Lung (tissue), 12 donors: ENCODE measurements around the gene SLC41A2. TPM values are rescaled to one million over a fixed set of nuclear protein-coding genes. Genes with fewer than 3 reads are reported as not detected.

ENCODE experiments used
- ATAC-seq: fragments of 200-7000 bp; cut with Tn5 transposase; one replicate; pipeline ENCODE4 v1.9.1; 2020; ENCODE audit warnings: moderate number of reproducible peaks; ENCODE audit not compliant: insufficient read depth, low FRiP score
- DNase-seq, 3 donors: peaks; one replicate each; pipeline ENCODE4 v3.0.0-alpha.2; 2013 to 2017
- H3K27ac ChIP-seq, 2 donors: one replicate each; pipeline ENCODE4 v1.5.1; 2013; ENCODE audit warnings: mild to moderate bottlenecking in 2 of 2, moderate library complexity in 2 of 2, control low read depth in 1 of 2, inconsistent platforms in 1 of 2, low read depth in 1 of 2, low read length in 1 of 2
- H3K27me3 ChIP-seq, 3 donors: one replicate each; pipeline ENCODE4 v1.5.1; 2013; ENCODE audit warnings: low read length in 2 of 3; ENCODE audit not compliant: control insufficient read depth in 3 of 3, insufficient read depth in 3 of 3
- H3K36me3 ChIP-seq, 4 donors: one replicate each; pipeline ENCODE4 v1.5.1; 2013; ENCODE audit warnings: low read length in 4 of 4, mild to moderate bottlenecking in 1 of 4, moderate library complexity in 1 of 4; ENCODE audit not compliant: control insufficient read depth in 4 of 4, insufficient read depth in 4 of 4
- H3K4me1 ChIP-seq, 5 donors: one replicate each; pipeline ENCODE4 v1.5.1; 2013; ENCODE audit warnings: low read length in 5 of 5, mild to moderate bottlenecking in 2 of 5, moderate library complexity in 1 of 5; ENCODE audit not compliant: control insufficient read depth in 5 of 5, insufficient read depth in 5 of 5
- H3K4me3 ChIP-seq: one replicate; pipeline ENCODE4 v1.5.1; 2013; ENCODE audit warnings: mild to moderate bottlenecking, control low read depth, moderate library complexity
- H3K9ac ChIP-seq, 2 donors: one replicate each; pipeline ENCODE4 v1.5.1; 2013; ENCODE audit warnings: low read length in 2 of 2, control low read depth in 1 of 2; ENCODE audit not compliant: insufficient read depth in 1 of 2
- H3K9me3 ChIP-seq, 4 donors: one replicate each; pipeline ENCODE4 v1.5.1; 2013; ENCODE audit warnings: low read length in 3 of 4, mild to moderate bottlenecking in 1 of 4, moderate library complexity in 1 of 4; ENCODE audit not compliant: control insufficient read depth in 4 of 4, insufficient read depth in 3 of 4
- CTCF ChIP-seq: IDR thresholded peaks from 2 replicates; pipeline ENCODE4 v1.5.1; 2012; ENCODE audit warnings: mild to moderate bottlenecking; ENCODE audit errors: control extremely low read depth, extremely low read depth
- WGBS, 2 donors: extraction: QIAGEN DNeasy Blood & Tissue Kit; methylation state at CpG; one replicate each; pipeline ENCODE4 v1.1.7; 2013; 5-methylcytosine and 5-hydroxymethylcytosine counted together
- polyA plus RNA-seq, 2 donors: library from polyadenylated mRNA; stranded (reverse); fragments of 200-250 nt; gene quantifications; one replicate each; pipeline ENCODE4 v1.2.1, GENCODE V29; 2013
- total RNA-seq, 2 donors: library from RNA; depleted of rRNA in 1 of 2; stranded (reverse); fragments of >200 nt in 1 of 2; gene quantifications; one replicate each; pipeline ENCODE4 v1.2.1, GENCODE V29; 2014 to 2021
- donor health status: control.
- donor health status: control.
- donor health status: Bipolar disorder and iron deficiency.
- donor health status: healthy.
- donor health status: DM: yes; HTN: yes; CAD: no.

SLC41A2 gene
- total and polyA plus RNA-seq, 4 donors: 6.2 to 64.7 (median 24.7) TPM

DNA sequence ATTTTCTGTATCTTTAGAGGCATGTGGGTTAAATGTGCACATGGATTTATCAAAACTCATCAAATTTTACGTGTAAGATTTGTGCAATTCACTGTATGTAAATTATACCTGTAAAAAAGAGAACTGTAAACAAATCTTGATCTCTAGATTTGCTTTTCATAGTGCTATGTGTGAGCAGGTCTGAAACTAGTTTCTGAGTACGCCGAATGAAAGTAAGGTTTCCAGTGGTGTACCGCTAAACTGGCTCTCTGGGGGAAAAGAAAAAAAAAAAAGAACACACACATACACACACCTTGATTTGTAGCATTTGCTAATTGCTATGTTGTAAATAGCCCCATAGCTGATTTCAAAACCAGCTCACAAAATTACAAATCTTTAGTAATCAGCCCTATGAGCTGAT is 8.6 kb upstream of the SLC41A2 start:
- Histone ChIP-seq H3K27ac (no peak overlapping the region), H3K36me3 (no peaks in the 10 kb centered on the region), H3K27me3 (peaks cover 0 to 10% (median 3%) of the 10 kb centered on the region in 3 donors), H3K4me3 (no peak overlapping the region), H3K9ac (no peak overlapping the region), H3K4me1 (peaks cover 0 to 3% (median 0%) of the 10 kb centered on the region in 5 donors), H3K9me3 (no peaks in the 10 kb centered on the region)
- 90 to 92% methylated on average over 4 of the region's 4 CpGs for WGBS, 2 donors
- TF ChIP-seq CTCF: no peak
- DNase-seq (no peak), ATAC-seq (no peak)

GRCh38 chr12:104964856-104965205 is 6.7 kb upstream of the SLC41A2 start:
- TF ChIP-seq CTCF: no peak
- H3K27ac ChIP-seq: no peak overlapping the region
- DNase-seq (no peak), ATAC-seq (no peak)
- no peaks in the 10 kb centered on the region for H3K9me3 ChIP-seq
- no peaks in the 10 kb centered on the region for H3K36me3 ChIP-seq
- peaks cover 0 to 8% (median 0%) of the 10 kb centered on the region in 5 donors for H3K4me1 ChIP-seq
- no peak overlapping the region for H3K9ac ChIP-seq
- WGBS, 2 donors: 64 to 80% methylated on average over 2 of the region's 2 CpGs
- peaks cover 0 to 13% (median 3%) of the 10 kb centered on the region in 3 donors for H3K27me3 ChIP-seq
- no peak overlapping the region for H3K4me3 ChIP-seq

DNA sequence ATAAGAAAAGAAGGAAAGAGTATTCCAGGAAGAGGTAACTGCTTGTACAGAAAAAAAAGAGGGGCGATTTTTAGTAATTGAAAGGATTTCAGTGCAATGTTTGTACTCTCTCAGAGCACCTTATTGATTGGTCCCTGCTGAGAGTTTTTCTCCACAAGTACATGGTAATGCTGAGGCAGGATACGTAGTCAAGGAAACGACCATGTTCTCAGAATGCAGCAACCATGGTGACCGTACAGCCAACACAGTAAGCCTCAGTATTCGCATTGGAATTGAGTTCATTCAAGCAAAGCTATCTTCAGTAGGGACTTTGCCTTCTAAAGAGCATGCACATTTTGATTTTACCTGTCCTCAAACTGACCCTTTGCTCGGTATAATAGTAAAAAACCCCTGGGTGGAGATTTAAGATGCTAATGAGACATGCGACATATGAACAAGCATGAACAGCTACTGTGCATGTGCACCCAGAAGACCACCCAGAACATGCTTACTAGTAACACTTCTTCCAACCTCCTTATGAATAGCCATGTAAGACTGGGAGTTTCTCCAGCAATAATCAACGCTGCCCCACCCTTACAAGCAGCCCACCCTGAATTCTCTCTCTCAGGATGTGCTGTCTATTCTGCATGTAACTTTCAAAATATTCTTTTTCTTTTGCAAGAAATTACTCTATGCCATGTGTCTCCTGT is 6.2 kb upstream of the SLC41A2 start:
- ATAC-seq: no peak

More for the DNA sequence above, 6.2 kb upstream of the SLC41A2 start:
- no peak overlapping the region for H3K9ac ChIP-seq
- H3K27me3 ChIP-seq: peaks cover 0 to 13% (median 3%) of the 10 kb centered on the region in 3 donors
- H3K4me1 ChIP-seq: peaks cover 0 to 8% (median 0%) of the 10 kb centered on the region in 5 donors
- H3K4me3 ChIP-seq: no peak overlapping the region
- DNase-seq: peak in 2 of 3 donors; percentile 20 to 36
- no peak overlapping the region for H3K27ac ChIP-seq
- no peak for TF ChIP-seq CTCF
- H3K36me3 ChIP-seq: no peaks in the 10 kb centered on the region
- WGBS, 2 donors: 75 to 79% methylated on average over 8 of the region's 8 CpGs
- H3K9me3 ChIP-seq: no peaks in the 10 kb centered on the region
